Effector CD4-positive, alpha-beta T cell (primary cell): ENCODE results near the gene IPCEF1.
"Not testable (repeated sequence)": the region's sequence is repeated elsewhere in the genome, so short reads cannot be mapped to it uniquely, and the experiment has no call there.

Source experiments
- DNase-seq: peaks from one replicate; pipeline ENCODE4 v3.0.0-alpha.2; 2020

IPCEF1 gene

GRCh38 chr6:154370545-154370944, 13.9 kb upstream of the IPCEF1 start:
- no peak for DNase-seq

GRCh38 chr6:154367839-154368695, 11.5 kb upstream of the IPCEF1 start:
- no peak for DNase-seq

GRCh38 chr6:154367336-154367735, 10.7 kb upstream of the IPCEF1 start:
- DNase-seq, result no peak

- no peak for DNase-seq
These were observed 7.2 kb upstream of the IPCEF1 start for GRCh38 chr6:154363821-154364220.

- no peak for DNase-seq
These were observed 4.9 kb upstream of the IPCEF1 start for GRCh38 chr6:154361476-154361875.

- no peak for DNase-seq
These were observed 3.9 kb upstream of the IPCEF1 start for GRCh38 chr6:154360476-154360875.

- no peak for DNase-seq
These were observed 3.1 kb upstream of the IPCEF1 start for GRCh38 chr6:154359679-154360078.

- no peak for DNase-seq
These were observed 2.6 kb upstream of the IPCEF1 start for GRCh38 chr6:154359161-154359574.

- DNase-seq, result no peak
These were observed 1.5 kb upstream of the IPCEF1 start for GRCh38 chr6:154358019-154358545.

- no peak for DNase-seq
These were observed 490 bp downstream of the IPCEF1 start for GRCh38 chr6:154356113-154356512.

- no peak for DNase-seq
These were observed 2.3 kb downstream of the IPCEF1 start for GRCh38 chr6:154354265-154354777.

- DNase-seq, result no peak
These were observed 3.0 kb downstream of the IPCEF1 start for GRCh38 chr6:154353626-154354025.

- no peak for DNase-seq
These were observed 3.6 kb downstream of the IPCEF1 start for GRCh38 chr6:154352898-154353585.

GRCh38 chr6:154350293-154350692, 6.3 kb downstream of the IPCEF1 start:
- DNase-seq, result no peak

- no peak for DNase-seq
These were observed 8.6 kb downstream of the IPCEF1 start for GRCh38 chr6:154347981-154348380.

- no peak for DNase-seq
These were observed 10.8 kb downstream of the IPCEF1 start for GRCh38 chr6:154345811-154346210.

- no peak for DNase-seq
These were observed 12.9 kb downstream of the IPCEF1 start for GRCh38 chr6:154343473-154344308.

- no peak for DNase-seq
These were observed 14.7 kb downstream of the IPCEF1 start for GRCh38 chr6:154341871-154342270.

GRCh38 chr6:154341336-154341735, 15.3 kb downstream of the IPCEF1 start:
- no peak for DNase-seq

GRCh38 chr6:154337406-154338005, 19.1 kb downstream of the IPCEF1 start:
- no peak for DNase-seq

- not testable (repeated sequence) for DNase-seq
These were observed 22.5 kb downstream of the IPCEF1 start for GRCh38 chr6:154334147-154334546.

- no peak for DNase-seq
These were observed 24.9 kb downstream of the IPCEF1 start for GRCh38 chr6:154331750-154332149.
